HepG2 (cell line): Measurements from ENCODE around the gene RTP2. TPM values are rescaled to one million over a fixed set of nuclear protein-coding genes. Genes with fewer than 3 reads are reported as not detected.
A peak's percentile ranks its signal among the peaks of the same experiment; 100 is the strongest.

Experiments
- ATAC-seq: fragments of 200-7000 bp; cut with Tn5 transposase; 3 replicates; pipeline ENCODE4 v1.9.1; 2020; ENCODE audit warnings: mild to moderate bottlenecking, moderate library complexity
- BruUV-seq: library from RNA; stranded (reverse); fragments of 400-500 nt; replicated peaks from 2 replicates; lab custom pipeline; 2021; lab: Mats Ljungman, UMichigan
- CTCF ChIA-PET: fragments of 300-600 bp; formaldehyde crosslinking; extraction: SDS; loops from one replicate; lab custom pipeline; 2021; ENCODE audit warnings: low total read pairs, inconsistent platforms, low intra/inter-chr PET ratio; lab: Yijun Ruan, JAX
- POLR2A ChIA-PET: fragments of 350-600 bp; sonication (Branson Sonifier 250); formaldehyde crosslinking; loops from one replicate; lab custom pipeline; 2020; ENCODE audit warnings: antibody characterized with exemption, inconsistent platforms; lab: Yijun Ruan, JAX
- DNase-seq: peaks from one replicate; pipeline ENCODE4 v3.0.0-alpha.2; 2015; ENCODE audit warnings: low spot score
- FAIRE-seq: peaks from 3 replicates; lab custom pipeline; 2011; peaks lifted over from hg19 to GRCh38; lab: Jason Lieb, UNC
- H2AFZ ChIP-seq: one replicate; pipeline ENCODE4 v1.6.1; 2011; ENCODE audit warnings: low read length, inconsistent platforms
- H3K27ac ChIP-seq: fragments of 300-600 bp; 3 replicates; pipeline ENCODE4 v1.8.0; 2011; ENCODE audit warnings: mixed run types, mild to moderate bottlenecking, mixed read lengths, low read length, inconsistent platforms; ENCODE audit not compliant: insufficient read depth; ENCODE audit errors: extremely low read length
- H3K27me3 ChIP-seq, 2 experiments: fragments of 200-600 bp in 1 of 2; 2 replicates in 1 of 2; 3 replicates in 1 of 2; pipeline versions ENCODE4 v1.6.0 to v1.8.0; 2011; ENCODE audit warnings: low read length in 2 of 2, mild to moderate bottlenecking in 2 of 2, moderate library complexity in 2 of 2, inconsistent platforms in 1 of 2; ENCODE audit not compliant: insufficient read depth in 2 of 2, control insufficient read depth in 1 of 2
- H3K36me3 ChIP-seq, 2 experiments: fragments of 200-600 bp in 1 of 2; replicated peaks in 1 of 2; 2 replicates in 1 of 2; 3 replicates in 1 of 2; pipeline versions ENCODE4 v1.5.1 to v1.8.0; 2011; ENCODE audit warnings: low read length in 2 of 2, inconsistent platforms in 1 of 2; ENCODE audit not compliant: insufficient read depth in 2 of 2, control insufficient read depth in 1 of 2
- H3K4me1 ChIP-seq: 2 replicates; pipeline ENCODE4 v1.5.1; 2012; ENCODE audit warnings: low read length, inconsistent platforms; ENCODE audit not compliant: insufficient read depth
- H3K4me2 ChIP-seq: 2 replicates; pipeline ENCODE4 v1.6.0; 2011; ENCODE audit warnings: low read depth, low read length, inconsistent platforms
- H3K4me3 ChIP-seq, 3 experiments: fragments of 200-600 bp in 1 of 3; sonication (generic), shearing (Covaris generic) in 1 of 3; replicated peaks in 1 of 3; 2 replicates each; pipeline ENCODE4 v1.5.1; 2011 to 2016; ENCODE audit warnings: low read length in 3 of 3, inconsistent platforms in 2 of 3, low read depth in 2 of 3, mild to moderate bottlenecking in 2 of 3, control low read depth in 1 of 3, mixed read lengths in 1 of 3; ENCODE audit not compliant: insufficient read depth in 1 of 3
- H3K79me2 ChIP-seq: one replicate; pipeline ENCODE4 v1.6.1; 2011; ENCODE audit warnings: low read length, inconsistent platforms; ENCODE audit not compliant: insufficient read depth
- H3K9ac ChIP-seq: 2 replicates; pipeline ENCODE4 v1.6.0; 2011; ENCODE audit warnings: mild to moderate bottlenecking, low read depth, low read length, inconsistent platforms; ENCODE audit not compliant: insufficient read depth
- H3K9me3 ChIP-seq: 2 replicates; pipeline ENCODE4 v1.5.1; 2012; ENCODE audit warnings: mild to moderate bottlenecking, low read length
- H4K20me1 ChIP-seq: 2 replicates; pipeline ENCODE4 v1.6.0; 2011; ENCODE audit warnings: inconsistent platforms, mild to moderate bottlenecking, low read length, moderate library complexity; ENCODE audit not compliant: insufficient read depth
- FOXP1 ChIP-seq, 2 experiments: fragments of 450-650 bp in 1 of 2; IDR thresholded peaks; 2 replicates each; pipeline ENCODE4 v1.6.1; 2017 to 2018; ENCODE audit warnings: antibody characterized with exemption in 1 of 2
- LCORL ChIP-seq, 2 experiments: fragments of 450-650 bp in 1 of 2; sonication (generic) in 1 of 2; formaldehyde crosslinking in 1 of 2; IDR thresholded peaks; 2 replicates each; pipeline versions ENCODE4 v1.5.0 to v1.6.1; 2017 to 2020; ENCODE audit warnings: antibody characterized with exemption in 1 of 2, missing genetic modification reagents in 1 of 2
- MBD4 ChIP-seq: IDR thresholded peaks from 2 replicates; pipeline ENCODE4 v1.6.1; 2012; ENCODE audit warnings: low read length, inconsistent platforms, borderline replicate concordance
- PCBP2 ChIP-seq: fragments of 200-400 bp; formaldehyde crosslinking; optimal IDR thresholded peaks from 2 replicates; pipeline ENCODE3; 2018; ENCODE audit warnings: low read length, low read depth; ENCODE audit not compliant: poor library complexity, severe bottlenecking
- SAFB2 ChIP-seq: sonication (generic); formaldehyde crosslinking; IDR thresholded peaks from 2 replicates; pipeline ENCODE4 v1.5.1; 2020; ENCODE audit warnings: missing genetic modification reagents, low read depth, mild to moderate bottlenecking, borderline replicate concordance
- SMARCC2 ChIP-seq: fragments of 450-650 bp; IDR thresholded peaks from 2 replicates; pipeline ENCODE4 v1.6.1; 2017; ENCODE audit warnings: antibody characterized with exemption, mild to moderate bottlenecking
- ZNF160 ChIP-seq: sonication (generic); formaldehyde crosslinking; IDR thresholded peaks from 2 replicates; pipeline ENCODE4 v1.8.0; 2022; ENCODE audit warnings: mild to moderate bottlenecking, inconsistent platforms, missing genetic modification reagents
- ZNF501 ChIP-seq: sonication (generic); formaldehyde crosslinking; IDR thresholded peaks from 2 replicates; pipeline ENCODE4 v1.5.1; 2020; ENCODE audit warnings: mild to moderate bottlenecking, moderate library complexity, missing genetic modification reagents
- ZSCAN21 ChIP-seq: sonication (generic); formaldehyde crosslinking; IDR thresholded peaks from 2 replicates; pipeline ENCODE4 v1.8.0; 2022; ENCODE audit warnings: mild to moderate bottlenecking, missing genetic modification reagents, moderate library complexity, borderline replicate concordance
- WGBS: methylation state at CpG from one replicate; pipeline ENCODE4 v1.1.6; 2017; ENCODE audit warnings: low lambda C conversion rate; 5-methylcytosine and 5-hydroxymethylcytosine counted together
- in situ Hi-C: cut with HindIII; loops from 2 replicates; pipeline ENCODE4 v1.10.0; 2017; ENCODE audit warnings: low pct_unique_long_range_greater_than_20kb; ENCODE audit not compliant: extremely low pct_ligation_motif_present
- intact Hi-C: fragments of 100-400 bp; cut with micrococcal nuclease; formaldehyde crosslinking; loops from one replicate; pipeline ENCODE4 v1.10.0; 2022; ENCODE audit not compliant: unreplicated experiment
- polyA plus RNA-seq, 8 experiments: library from polyadenylated mRNA; depleted of rRNA in 3 of 8; stranded (reverse) in 7 of 8; unstranded in 1 of 8; fragments of >200 nt; fragmentation: Illumina TruSeq in 4 of 8; extraction: Trizol in 4 of 8; gene quantifications; 2 replicates each; pipeline versions ENCODE4 v1.2.1 to v1.2.3, GENCODE V29; 2011 to 2016; ENCODE audit warnings: low read depth in 4 of 8, missing spikeins in 1 of 8, mixed read lengths in 1 of 8; ENCODE audit not compliant: insufficient read depth in 1 of 8
- total RNA-seq, 5 experiments: library from RNA; depleted of rRNA; stranded (reverse); fragments of >200 nt; fragmentation: Illumina TruSeq; extraction: Trizol; gene quantifications; 2 replicates each; pipeline ENCODE4 v1.2.3, GENCODE V29; 2016; ENCODE audit warnings: low read depth in 1 of 5
- TF ChIP-seq, protein P1 (sequence below): IDR thresholded peaks from 2 replicates; pipeline ENCODE4 v1.6.1; 2018; ENCODE audit warnings: missing genetic modification reagents
- TF ChIP-seq, protein P2 (sequence below): sonication (generic); formaldehyde crosslinking; IDR thresholded peaks from 2 replicates; pipeline ENCODE4 v1.4.0; 2020; ENCODE audit warnings: missing genetic modification reagents

RTP2 gene
- total and polyA plus RNA-seq, 2 of the 13 experiments (the other 11 are each of a cell fraction or from before 2014, with no cell fraction given) = not detected

DNA sequence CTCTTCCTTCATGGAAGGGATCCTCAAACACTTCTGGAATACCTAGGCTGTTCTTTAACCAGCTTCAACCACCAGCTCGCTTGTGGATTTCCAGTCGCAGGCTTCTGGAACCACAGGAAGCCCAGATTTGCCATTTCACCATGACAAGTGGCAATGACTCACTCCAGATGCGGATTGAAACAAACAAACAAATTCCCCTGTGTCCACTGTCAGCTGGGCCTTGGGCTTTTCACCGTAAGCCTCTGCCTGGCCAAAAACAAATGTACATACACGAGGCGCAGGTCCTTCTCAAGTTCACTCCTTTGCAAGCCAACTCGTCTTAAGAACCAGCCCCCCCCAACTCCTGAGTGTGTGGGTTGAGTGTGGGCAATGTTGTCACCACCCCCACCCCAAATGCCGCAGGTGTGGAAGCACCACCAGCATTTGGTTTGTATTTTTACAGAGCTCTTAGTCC lies 34.1 kb upstream of the RTP2 start (continued):
- TF ChIP-seq ZNF501 (CRISPR knock-in tag) = peak; percentile 37; the same call in 1 of the 2 replicates
- no peak for TF ChIP-seq FOXP1 (IDR thresholded peaks at IDR 0.05)
- TF ChIP-seq FOXP1 (CRISPR knock-in tag; IDR thresholded peaks at IDR 0.05) = peak; percentile 53
- TF ChIP-seq, protein P1, sequence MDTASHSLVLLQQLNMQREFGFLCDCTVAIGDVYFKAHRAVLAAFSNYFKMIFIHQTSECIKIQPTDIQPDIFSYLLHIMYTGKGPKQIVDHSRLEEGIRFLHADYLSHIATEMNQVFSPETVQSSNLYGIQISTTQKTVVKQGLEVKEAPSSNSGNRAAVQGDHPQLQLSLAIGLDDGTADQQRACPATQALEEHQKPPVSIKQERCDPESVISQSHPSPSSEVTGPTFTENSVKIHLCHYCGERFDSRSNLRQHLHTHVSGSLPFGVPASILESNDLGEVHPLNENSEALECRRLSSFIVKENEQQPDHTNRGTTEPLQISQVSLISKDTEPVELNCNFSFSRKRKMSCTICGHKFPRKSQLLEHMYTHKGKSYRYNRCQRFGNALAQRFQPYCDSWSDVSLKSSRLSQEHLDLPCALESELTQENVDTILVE (CRISPR knock-in tag) = no peak
- no peak for TF ChIP-seq PCBP2
- TF ChIP-seq ZSCAN21 = no peak
- no peak for TF ChIP-seq SAFB2 (CRISPR knock-in tag)
- TF ChIP-seq SMARCC2 = no peak
- no peak for TF ChIP-seq MBD4
- TF ChIP-seq, protein P2, sequence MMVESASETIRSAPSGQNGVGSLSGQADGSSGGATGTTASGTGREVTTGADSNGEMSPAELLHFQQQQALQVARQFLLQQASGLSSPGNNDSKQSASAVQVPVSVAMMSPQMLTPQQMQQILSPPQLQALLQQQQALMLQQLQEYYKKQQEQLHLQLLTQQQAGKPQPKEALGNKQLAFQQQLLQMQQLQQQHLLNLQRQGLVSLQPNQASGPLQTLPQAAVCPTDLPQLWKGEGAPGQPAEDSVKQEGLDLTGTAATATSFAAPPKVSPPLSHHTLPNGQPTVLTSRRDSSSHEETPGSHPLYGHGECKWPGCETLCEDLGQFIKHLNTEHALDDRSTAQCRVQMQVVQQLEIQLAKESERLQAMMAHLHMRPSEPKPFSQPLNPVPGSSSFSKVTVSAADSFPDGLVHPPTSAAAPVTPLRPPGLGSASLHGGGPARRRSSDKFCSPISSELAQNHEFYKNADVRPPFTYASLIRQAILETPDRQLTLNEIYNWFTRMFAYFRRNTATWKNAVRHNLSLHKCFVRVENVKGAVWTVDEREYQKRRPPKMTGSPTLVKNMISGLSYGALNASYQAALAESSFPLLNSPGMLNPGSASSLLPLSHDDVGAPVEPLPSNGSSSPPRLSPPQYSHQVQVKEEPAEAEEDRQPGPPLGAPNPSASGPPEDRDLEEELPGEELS = peak; percentile 56; the same call in 1 of the 2 replicates

DNA sequence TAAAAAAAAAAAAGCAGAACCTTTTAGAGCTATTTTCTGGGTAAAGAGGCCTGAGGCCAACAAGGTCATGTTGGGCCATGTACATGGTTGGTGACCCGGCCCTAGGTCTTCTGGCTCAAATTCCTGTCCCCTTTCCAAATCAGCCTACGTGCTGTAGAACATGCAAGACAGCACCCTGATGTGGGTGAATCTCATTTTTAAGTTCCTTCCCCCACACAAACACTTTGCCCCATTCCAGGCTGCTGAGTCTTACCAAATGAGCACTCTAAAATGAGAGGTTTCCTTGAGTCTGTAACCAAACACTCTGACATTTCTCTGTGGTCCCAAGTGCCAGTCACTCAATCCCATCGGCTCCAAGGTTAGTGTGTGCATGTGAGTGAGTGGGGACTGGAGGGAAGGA lies 33.5 kb upstream of the RTP2 start:
- peak overlapping the region; percentile 27 for H3K27ac ChIP-seq
- no peak overlapping the region for H2AFZ ChIP-seq
- 91% methylated on average over 3 of the region's 3 CpGs for WGBS
- CTCF ChIA-PET = no interaction called here
- H4K20me1 ChIP-seq = peaks cover 79% of the 10 kb centered on the region
- no peak overlapping the region for H3K4me2 ChIP-seq
- no peaks in the 10 kb centered on the region for H3K9me3 ChIP-seq
- ATAC-seq (no peak), DNase-seq (no peak), FAIRE-seq (no peak)
- intact Hi-C loops (loop anchor here (5.0 kb wide), 1 partner anchor 1101 kb away; no protein-coding TSS in a partner anchor), in situ Hi-C loops (loop anchor here (25.0 kb wide), 3 partner anchors 676 to 1001 kb away; no protein-coding TSS in a partner anchor)
- POLR2A ChIA-PET = interaction anchor here (0.5 to 5.7 kb wide), 6 partner anchors 9 to 464 kb away, joined by 3 to 31 read pairs (median 4); partner anchors contain the start of gene BCL6
- BruUV-seq = no TSS peak
- H3K27me3 ChIP-seq = no peaks in the 10 kb centered on the region
- peaks cover 16 to 44% of the 10 kb centered on the region in 2 experiments for H3K36me3 ChIP-seq
- TF ChIP-seq LCORL (IDR thresholded peaks at IDR 0.05) (no peak), LCORL (CRISPR knock-in tag; IDR thresholded peaks at IDR 0.05) (0 out of 2 replicates have a peak, but pooled peaks have one; percentile 11), ZNF160 (CRISPR knock-in tag) (no peak)
- peaks cover 57% of the 10 kb centered on the region for H3K4me1 ChIP-seq
- H3K79me2 ChIP-seq = peaks cover 75% of the 10 kb centered on the region
- no peak overlapping the region for H3K9ac ChIP-seq
- H3K4me3 ChIP-seq = no peak overlapping the region
